AG04449 (cell line): ENCODE measurements around the gene SHH.

Experiments used
- CTCF ChIA-PET: fragments of 350-600 bp; formaldehyde crosslinking; extraction: SDS; loops from one replicate; lab custom pipeline; 2021; ENCODE audit warnings: antibody characterized with exemption; lab: Yijun Ruan, JAX
- POLR2A ChIA-PET: fragments of 400-600, 350-600 bp; formaldehyde crosslinking; extraction: SDS; loops from one replicate; lab custom pipeline; 2020; ENCODE audit warnings: antibody characterized with exemption, inconsistent platforms; lab: Yijun Ruan, JAX
- DNase-seq: peaks from one replicate; pipeline ENCODE4 v3.0.0-alpha.2; 2010; ENCODE audit warnings: low read depth, low spot score
- H3K4me3 ChIP-seq: 2 replicates; pipeline ENCODE4 v1.5.1; 2011; ENCODE audit warnings: low read depth, mild to moderate bottlenecking, control low read depth, low read length
- CTCF ChIP-seq: IDR thresholded peaks from one replicate; pipeline ENCODE4 v1.5.1; 2011; ENCODE audit warnings: mild to moderate bottlenecking, moderate library complexity, low read length, control low read depth, inconsistent platforms; ENCODE audit not compliant: insufficient read depth; ENCODE audit errors: missing control alignments

The SHH gene

GRCh38 chr7:155837126-155837479, 24.8 kb upstream of the SHH start:
- TF ChIP-seq CTCF = no peak
- ChIA-PET CTCF (no interaction called here), POLR2A (no interaction called here)
- no peak overlapping the region for H3K4me3 ChIP-seq
- DNase-seq = no peak

- ChIA-PET CTCF (no interaction called here), POLR2A (no interaction called here)
- DNase-seq = no peak
- no peak for TF ChIP-seq CTCF
- H3K4me3 ChIP-seq = no peak overlapping the region
Measured at GRCh38 chr7:155836216-155837125, 24.2 kb upstream of the SHH start.

GRCh38 chr7:155835446-155836215, 23.4 kb upstream of the SHH start:
- POLR2A ChIA-PET = no interaction called here

GRCh38 chr7:155834486-155835048, 22.3 kb upstream of the SHH start:
- CTCF ChIA-PET = interaction anchor here (1.0 kb wide), 1 partner anchor 37 kb away, joined by 3 read pairs; no protein-coding TSS in a partner anchor
- TF ChIP-seq CTCF = no peak
- no peak overlapping the region for H3K4me3 ChIP-seq
- no peak for DNase-seq
- POLR2A ChIA-PET = no interaction called here

More at GRCh38 chr7:155835446-155836215, 23.4 kb upstream of the SHH start:
- CTCF ChIA-PET = no interaction called here
- H3K4me3 ChIP-seq = no peak overlapping the region
- DNase-seq = no peak
- no peak for TF ChIP-seq CTCF

GRCh38 chr7:155833651-155834050, 21.4 kb upstream of the SHH start:
- ChIA-PET POLR2A (no interaction called here), CTCF (interaction anchor here (1.0 kb wide), 1 partner anchor 36 kb away, joined by 3 read pairs; no protein-coding TSS in a partner anchor)
- H3K4me3 ChIP-seq = no peak overlapping the region
- TF ChIP-seq CTCF = no peak
- DNase-seq = no peak

- ChIA-PET CTCF (no interaction called here), POLR2A (no interaction called here)
- TF ChIP-seq CTCF = no peak
- no peak overlapping the region for H3K4me3 ChIP-seq
- no peak for DNase-seq
Measured at GRCh38 chr7:155832581-155832981, 20.3 kb upstream of the SHH start.
